HCT116 (cell line): ENCODE results near the gene SLC30A7. TPM values are rescaled to one million over a fixed set of nuclear protein-coding genes. Genes with fewer than 3 reads are reported as not detected.

Experiments
- ATAC-seq: fragments of 200-7000 bp; cut with Tn5 transposase; 2 replicates; pipeline ENCODE4 v1.9.1; 2020; ENCODE audit warnings: mild to moderate bottlenecking, moderate library complexity
- BruUV-seq: library from RNA; stranded (reverse); fragments of 400-500 nt; replicated peaks from 2 replicates; lab custom pipeline; 2021; lab: Mats Ljungman, UMichigan
- CTCF ChIA-PET: fragments of 300-600 bp; sonication (Branson Sonifier 250); formaldehyde crosslinking; loops from one replicate; lab custom pipeline; 2021; ENCODE audit warnings: antibody characterized with exemption; lab: Charles Lee
- POLR2A ChIA-PET: fragments of 300-600, 350-600 bp; sonication (Branson Sonifier 250); formaldehyde crosslinking; loops from one replicate; lab custom pipeline; 2021; ENCODE audit warnings: antibody characterized with exemption; lab: Charles Lee
- RAD21 ChIA-PET, 2 experiments: fragments of 300-600 bp; sonication (Branson Sonifier 250); formaldehyde crosslinking; loops; one replicate each; lab custom pipeline; 2023; ENCODE audit warnings: low total read pairs in 2 of 2; ENCODE audit not compliant: uncharacterized antibody in 2 of 2, unreplicated experiment in 2 of 2, low non-redundant PET in 1 of 2; lab: Charles Lee
- DNase-seq: peaks from one replicate; pipeline ENCODE4 v3.0.0-alpha.2; 2010; ENCODE audit warnings: low read depth, low spot score
- H2AFZ ChIP-seq: fragments of 200-600 bp; shearing (Covaris generic), sonication (generic); 2 replicates; pipeline ENCODE4 v1.6.1; 2017; ENCODE audit warnings: low read depth, mixed run types, mixed read lengths, antibody characterized with exemption, low read length; ENCODE audit not compliant: poor library complexity, severe bottlenecking
- H3K27ac ChIP-seq: 2 replicates; pipeline ENCODE4 v1.5.1; 2012; ENCODE audit warnings: low read depth, low read length
- H3K27me3 ChIP-seq: fragments of 200-600 bp; sonication (generic); 2 replicates; pipeline ENCODE4 v1.6.1; 2016; ENCODE audit warnings: mixed run types, low read length, mixed read lengths; ENCODE audit not compliant: insufficient read depth
- H3K36me3 ChIP-seq, 2 experiments: fragments of 200-500 bp in 1 of 2; fragments of 200-600 bp in 1 of 2; sonication (Bioruptor generic) in 1 of 2; sonication (generic) in 1 of 2; 2 replicates each; pipeline versions ENCODE4 v1.5.1 to v1.6.1; 2014 to 2016; ENCODE audit warnings: low read length in 2 of 2, inconsistent platforms in 1 of 2, mixed read lengths in 1 of 2, mixed run types in 1 of 2; ENCODE audit not compliant: insufficient read depth in 2 of 2, control insufficient read depth in 1 of 2
- H3K4me1 ChIP-seq, 2 experiments: fragments of 200-600 bp in 1 of 2; sonication (generic) in 1 of 2; 2 replicates each; pipeline versions ENCODE4 v1.5.1 to v1.6.1; 2012 to 2017; ENCODE audit warnings: low read length in 2 of 2, inconsistent platforms in 1 of 2, mild to moderate bottlenecking in 1 of 2, mixed read lengths in 1 of 2, mixed run types in 1 of 2, moderate library complexity in 1 of 2; ENCODE audit not compliant: insufficient read depth in 2 of 2, control insufficient read depth in 1 of 2
- H3K4me2 ChIP-seq: fragments of 200-600 bp; sonication (generic); 2 replicates; pipeline ENCODE4 v1.6.1; 2017; ENCODE audit warnings: mixed run types, low read length, mixed read lengths
- H3K4me3 ChIP-seq, 2 experiments: fragments of 200-600 bp in 1 of 2; sonication (generic) in 1 of 2; replicated peaks in 1 of 2; 2 replicates each; pipeline ENCODE4 v1.5.1; 2011 to 2016; ENCODE audit warnings: low read length in 2 of 2, control low read depth in 1 of 2, low read depth in 1 of 2, mild to moderate bottlenecking in 1 of 2, mixed read lengths in 1 of 2, mixed run types in 1 of 2
- H3K79me2 ChIP-seq: fragments of 200-600 bp; sonication (generic); 2 replicates; pipeline ENCODE4 v1.6.1; 2017; ENCODE audit warnings: mild to moderate bottlenecking, mixed run types, low read length, moderate library complexity, mixed read lengths; ENCODE audit not compliant: insufficient read depth
- H3K9ac ChIP-seq: fragments of 200-600 bp; sonication (generic); 2 replicates; pipeline ENCODE4 v1.6.1; 2016; ENCODE audit warnings: low read length, mixed read lengths
- H3K9me2 ChIP-seq: fragments of 200-600 bp; sonication (generic), shearing (Covaris generic); 2 replicates; pipeline ENCODE4 v1.6.1; 2017; ENCODE audit warnings: mixed run types, mild to moderate bottlenecking, moderate library complexity; ENCODE audit not compliant: insufficient read depth
- H3K9me3 ChIP-seq, 2 experiments: fragments of 200-500 bp in 1 of 2; fragments of 200-600 bp in 1 of 2; sonication (Bioruptor generic) in 1 of 2; sonication (generic) in 1 of 2; 2 replicates each; pipeline ENCODE4 v1.6.1; 2014 to 2017; ENCODE audit warnings: low read length in 2 of 2, mixed read lengths in 2 of 2, inconsistent platforms in 1 of 2, low read depth in 1 of 2, mild to moderate bottlenecking in 1 of 2, mixed run types in 1 of 2, moderate library complexity in 1 of 2; ENCODE audit not compliant: control insufficient read depth in 1 of 2, insufficient read depth in 1 of 2
- H4K20me1 ChIP-seq: fragments of 200-600 bp; sonication (generic), shearing (Covaris generic); 2 replicates; pipeline ENCODE4 v1.6.1; 2017; ENCODE audit warnings: mixed run types, mild to moderate bottlenecking, moderate library complexity; ENCODE audit not compliant: insufficient read depth
- CTCF ChIP-seq, 3 experiments: fragments of 200-600 bp in 1 of 3; sonication (generic) in 1 of 3; IDR thresholded peaks in 2 of 3; conservative IDR thresholded peaks in 1 of 3; 2 replicates each; pipeline ENCODE4 v1.5.1; 2012 to 2017; ENCODE audit warnings: low read depth in 2 of 3, low read length in 2 of 3, antibody characterized with exemption in 1 of 3, borderline replicate concordance in 1 of 3, control low read depth in 1 of 3, mild to moderate bottlenecking in 1 of 3, mixed read lengths in 1 of 3, mixed run types in 1 of 3, moderate library complexity in 1 of 3; ENCODE audit not compliant: insufficient read depth in 1 of 3
- EZH2phosphoT487 ChIP-seq: fragments of 200-600 bp; IDR thresholded peaks from 2 replicates; pipeline ENCODE4 v1.6.1; 2018; ENCODE audit warnings: antibody characterized with exemption, borderline replicate concordance
- FOSL1 ChIP-seq: IDR thresholded peaks from 2 replicates; pipeline ENCODE4 v1.6.1; 2012; ENCODE audit warnings: low read depth
- POLR2AphosphoS5 ChIP-seq: IDR thresholded peaks from 2 replicates; pipeline ENCODE4 v1.6.1; 2011; ENCODE audit warnings: mild to moderate bottlenecking, low read depth, low read length, moderate library complexity
- TCF7L2 ChIP-seq: IDR thresholded peaks from 2 replicates; pipeline ENCODE4 v1.7.0; 2011; ENCODE audit warnings: borderline replicate concordance, inconsistent platforms; ENCODE audit not compliant: insufficient read depth, insufficient read length; ENCODE audit errors: extremely low read depth
- ZBTB33 ChIP-seq: IDR thresholded peaks from 2 replicates; pipeline ENCODE4 v1.6.1; 2011; ENCODE audit warnings: mild to moderate bottlenecking, low read length, moderate library complexity; ENCODE audit not compliant: insufficient replicate concordance; ENCODE audit errors: extremely low read depth
- intact Hi-C: fragments of 100-400 bp; cut with micrococcal nuclease; formaldehyde crosslinking; loops from 2 replicates; pipeline ENCODE4 v1.10.0; 2022
- total RNA-seq: library from RNA; stranded (reverse); gene quantifications from one replicate; pipeline ENCODE4 v1.2.1, GENCODE V29; 2021; ENCODE audit not compliant: unreplicated experiment

The SLC30A7 gene
- total RNA-seq, 1 experiment from 2014 or later, result 23.3 TPM

GRCh38 chr1:100955322-100955721 lies 59.4 kb downstream of the SLC30A7 start:
- no peak overlapping the region for H3K27ac ChIP-seq
- no peak overlapping the region for H3K9ac ChIP-seq
- peaks cover 0 to 6% of the 10 kb centered on the region in 2 experiments; a peak in 2 of 4 replicates for H3K4me1 ChIP-seq
- H3K79me2 ChIP-seq, result no peaks in the 10 kb centered on the region
- POLR2A ChIA-PET, result no interaction called here
- CTCF ChIA-PET, result interaction anchor here (1.0 kb wide), 1 partner anchor 34 kb away, joined by 4 read pairs; no protein-coding TSS in a partner anchor
- no peak for DNase-seq
- no peak overlapping the region for H2AFZ ChIP-seq
- TF ChIP-seq POLR2AphosphoS5 (no peak), TCF7L2 (no peak), EZH2phosphoT487 (no peak), FOSL1 (0 out of 2 replicates have a peak, but pooled peaks have one; percentile 10), ZBTB33 (no peak), CTCF (IDR thresholded peaks at IDR 0.05 in 2 of 3, conservative IDR thresholded peaks at IDR 0.05 in 1 of 3; ENCODE audit: borderline replicate concordance in 1 of 3, insufficient read depth in 1 of 3, low read depth in 2 of 3, low read length in 2 of 3) (no peak)
- TF ChIP-seq, all 23 proteins: peak for 1
- no peak for ATAC-seq
- no peaks in the 10 kb centered on the region for H3K27me3 ChIP-seq
- H4K20me1 ChIP-seq, result no peaks in the 10 kb centered on the region
- no peaks in the 10 kb centered on the region; a peak in 1 of 4 replicates for H3K36me3 ChIP-seq
- intact Hi-C loops, result no loop called here
- H3K4me2 ChIP-seq, result no peak overlapping the region
- no peaks in the 10 kb centered on the region for H3K9me3 ChIP-seq
- RAD21 ChIA-PET, result no interaction called here
- no peak overlapping the region for H3K4me3 ChIP-seq
- no peaks in the 10 kb centered on the region for H3K9me2 ChIP-seq
- BruUV-seq, result no TSS peak
